SK-N-SH (cell line): ENCODE measurements around the gene TRIP6. TPM values are rescaled to one million over a fixed set of nuclear protein-coding genes. Genes with fewer than 3 reads are reported as not detected.

Experiments used
- CTCF ChIA-PET: fragments of 300-600, 350-600 bp; formaldehyde crosslinking; extraction: SDS; loops from one replicate; lab custom pipeline; 2021; lab: Yijun Ruan, JAX
- POLR2A ChIA-PET: fragments of 350-600 bp; sonication (Branson Sonifier 250); formaldehyde crosslinking; extraction: SDS; loops from one replicate; lab custom pipeline; 2020; ENCODE audit warnings: antibody characterized with exemption, inconsistent platforms; lab: Yijun Ruan, JAX
- DNase-seq: peaks from one replicate; pipeline ENCODE4 v3.0.0; 2012
- H2AFZ ChIP-seq: fragments of 200-600 bp; sonication (generic); 2 replicates; pipeline ENCODE4 v1.8.1; 2016; ENCODE audit warnings: antibody characterized with exemption, mild to moderate bottlenecking, low read depth
- H3F3A ChIP-seq: fragments of 200-600 bp; sonication (generic); replicated peaks from 2 replicates; pipeline ENCODE3; 2016; ENCODE audit warnings: antibody characterized with exemption, mild to moderate bottlenecking; ENCODE audit not compliant: insufficient read depth
- H3K27ac ChIP-seq, 2 experiments: fragments of 200-500 bp in 1 of 2; fragments of 200-600 bp in 1 of 2; sonication (Bioruptor generic) in 1 of 2; sonication (generic), shearing (Covaris generic) in 1 of 2; 2 replicates each; pipeline versions ENCODE4 v1.5.1 to v1.6.1; 2014 to 2016; ENCODE audit warnings: low read depth in 2 of 2, inconsistent platforms in 1 of 2, low read length in 1 of 2, mild to moderate bottlenecking in 1 of 2, mixed read lengths in 1 of 2
- H3K27me3 ChIP-seq: fragments of 200-600 bp; sonication (generic), shearing (Covaris generic); 2 replicates; pipeline ENCODE4 v1.6.1; 2016; ENCODE audit warnings: mixed run types; ENCODE audit not compliant: insufficient read depth
- H3K36me3 ChIP-seq, 2 experiments: fragments of 200-500 bp in 1 of 2; fragments of 200-600 bp in 1 of 2; sonication (Bioruptor generic) in 1 of 2; sonication (generic) in 1 of 2; replicated peaks in 1 of 2; 2 replicates each; pipeline versions ENCODE3 to v1.5.1; 2014 to 2016; ENCODE audit warnings: low read length in 1 of 2, mild to moderate bottlenecking in 1 of 2; ENCODE audit not compliant: insufficient read depth in 2 of 2, control insufficient read depth in 1 of 2
- H3K4me1 ChIP-seq, 2 experiments: fragments of 200-500 bp in 1 of 2; fragments of 200-600 bp in 1 of 2; sonication (Bioruptor generic) in 1 of 2; sonication (generic), shearing (Covaris generic) in 1 of 2; 2 replicates each; pipeline versions ENCODE4 v1.5.1 to v1.6.1; 2014 to 2016; ENCODE audit warnings: low read depth in 1 of 2, low read length in 1 of 2, mixed run types in 1 of 2; ENCODE audit not compliant: insufficient read depth in 2 of 2, control insufficient read depth in 1 of 2
- H3K4me2 ChIP-seq: fragments of 200-600 bp; sonication (generic), shearing (Covaris generic); 2 replicates; pipeline ENCODE4 v1.6.1; 2017; ENCODE audit warnings: mixed run types
- H3K4me3 ChIP-seq, 2 experiments: fragments of 200-500 bp in 1 of 2; fragments of 200-600 bp in 1 of 2; sonication (Bioruptor generic) in 1 of 2; sonication (generic), shearing (Covaris generic) in 1 of 2; 2 replicates each; pipeline versions ENCODE4 v1.5.1 to v1.8.1; 2014 to 2016; ENCODE audit warnings: low read depth in 2 of 2, inconsistent platforms in 1 of 2, low read length in 1 of 2, mild to moderate bottlenecking in 1 of 2, mixed read lengths in 1 of 2, moderate library complexity in 1 of 2
- H3K79me2 ChIP-seq: fragments of 200-600 bp; sonication (generic); 2 replicates; pipeline ENCODE4 v1.8.1; 2017; ENCODE audit warnings: mild to moderate bottlenecking; ENCODE audit not compliant: insufficient read depth
- H3K9ac ChIP-seq: fragments of 200-600 bp; sonication (generic); 2 replicates; pipeline ENCODE4 v1.6.1; 2017; ENCODE audit warnings: mixed run types
- H3K9me2 ChIP-seq: fragments of 200-600 bp; sonication (generic); 2 replicates; pipeline ENCODE4 v1.6.1; 2017; ENCODE audit warnings: mixed run types
- H3K9me3 ChIP-seq: fragments of 200-600 bp; sonication (generic); 2 replicates; pipeline ENCODE4 v1.6.1; 2017; ENCODE audit warnings: mixed run types, mild to moderate bottlenecking, moderate library complexity
- H4K20me1 ChIP-seq: fragments of 200-600 bp; sonication (generic); 2 replicates; pipeline ENCODE4 v1.6.1; 2017; ENCODE audit warnings: mild to moderate bottlenecking, mixed run types; ENCODE audit not compliant: insufficient read depth
- EZH2phosphoT487 ChIP-seq: fragments of 200-600 bp; sonication (generic); IDR thresholded peaks from 2 replicates; pipeline ENCODE4 v1.6.1; 2017; ENCODE audit warnings: low read depth, mixed run types, mild to moderate bottlenecking, antibody characterized with exemption, moderate library complexity, borderline replicate concordance
- FOSL2 ChIP-seq: IDR thresholded peaks from 2 replicates; pipeline ENCODE4 v1.4.0; 2012; ENCODE audit warnings: low read depth, mild to moderate bottlenecking, moderate library complexity, borderline replicate concordance
- FOXJ3 ChIP-seq: sonication (generic); formaldehyde crosslinking; IDR thresholded peaks from 2 replicates; pipeline ENCODE4 v1.5.1; 2020; ENCODE audit warnings: mild to moderate bottlenecking, missing genetic modification reagents
- FOXM1 ChIP-seq: IDR thresholded peaks from 2 replicates; pipeline ENCODE4 v1.4.0; 2012; ENCODE audit warnings: low read depth, mild to moderate bottlenecking
- GABPA ChIP-seq: IDR thresholded peaks from 2 replicates; pipeline ENCODE4 v1.4.0; 2012; ENCODE audit warnings: low read depth, mild to moderate bottlenecking
- JUND ChIP-seq: IDR thresholded peaks from 2 replicates; pipeline ENCODE4 v1.4.0; 2012
- MEF2A ChIP-seq: IDR thresholded peaks from 2 replicates; pipeline ENCODE4 v1.4.0; 2012; ENCODE audit warnings: low read depth, borderline replicate concordance
- NFIC ChIP-seq: IDR thresholded peaks from 2 replicates; pipeline ENCODE4 v1.4.0; 2012; ENCODE audit warnings: borderline replicate concordance
- PBX3 ChIP-seq: IDR thresholded peaks from 2 replicates; pipeline ENCODE4; 2012
- RCOR1 ChIP-seq: fragments of 150-350 bp; IDR thresholded peaks from 2 replicates; pipeline ENCODE4 v1.6.1; 2017; ENCODE audit warnings: antibody characterized with exemption, low read length
- SIN3A ChIP-seq: IDR thresholded peaks from 2 replicates; pipeline ENCODE4 v1.6.1; 2012; ENCODE audit warnings: low read depth, mild to moderate bottlenecking, low read length, moderate library complexity, borderline replicate concordance
- SMC3 ChIP-seq: IDR thresholded peaks from 2 replicates; pipeline ENCODE4 v1.6.1; 2012; ENCODE audit warnings: low read depth, low read length, improper control_type of control experiment
- TAF1 ChIP-seq: IDR thresholded peaks from 2 replicates; pipeline ENCODE4 v1.6.1; 2012; ENCODE audit warnings: low read depth, mild to moderate bottlenecking, low read length, moderate library complexity, borderline replicate concordance
- TCF12 ChIP-seq: IDR thresholded peaks from 2 replicates; pipeline ENCODE4 v1.4.0; 2012
- USF1 ChIP-seq: IDR thresholded peaks from 2 replicates; pipeline ENCODE4 v1.4.0; 2012; ENCODE audit warnings: low read depth, borderline replicate concordance
- ZBTB33 ChIP-seq: IDR thresholded peaks from 2 replicates; pipeline ENCODE4 v1.4.0; 2012; ENCODE audit warnings: low read depth, borderline replicate concordance
- WGBS: methylation state at CpG from one replicate; pipeline ENCODE4 v1.1.6; 2017; ENCODE audit warnings: low lambda C conversion rate; 5-methylcytosine and 5-hydroxymethylcytosine counted together
- polyA plus RNA-seq, 3 experiments: library from polyadenylated mRNA; depleted of rRNA; stranded (reverse); fragments of >200 nt; gene quantifications; 2 replicates each; pipeline ENCODE4 v1.2.3, GENCODE V29; 2012
- TF ChIP-seq, protein P1 (sequence below): fragments of 200-600 bp; sonication (generic); IDR thresholded peaks from 2 replicates; pipeline ENCODE4 v1.6.1; 2017; ENCODE audit warnings: antibody characterized with exemption, mild to moderate bottlenecking, moderate library complexity

Gene TRIP6
- polyA plus RNA-seq, 1 of the 3 experiments (the other 2 are of a cell fraction): 6.5 TPM

GRCh38 chr7:100900978-100901377 lies 33.8 kb downstream of the TRIP6 start:
- TF ChIP-seq ZBTB33 (no peak), GABPA (no peak), MEF2A (no peak), RCOR1 (no peak), SMC3 (no peak), SIN3A (no peak), FOXM1 (no peak), JUND (no peak), EZH2phosphoT487 (no peak), NFIC (no peak), TCF12 (no peak), USF1 (no peak), FOXJ3 (CRISPR knock-in tag) (no peak)
- ChIA-PET POLR2A (no interaction called here), CTCF (interaction anchor here (0.9 to 10.3 kb wide), 4 partner anchors 28 to 177 kb away, joined by 3 to 122 read pairs (median 14); no protein-coding TSS in a partner anchor)
- no peak overlapping the region for H3K27ac ChIP-seq
- WGBS: 32% methylated on average over 2 of the region's 2 CpGs
- no peaks in the 10 kb centered on the region for H3K9me2 ChIP-seq
- no peaks in the 10 kb centered on the region for H3K79me2 ChIP-seq
- H4K20me1 ChIP-seq: no peaks in the 10 kb centered on the region
- peaks cover 68% of the 10 kb centered on the region for H3K27me3 ChIP-seq
- H3K9ac ChIP-seq: no peak overlapping the region
- H3K4me2 ChIP-seq: no peak overlapping the region
- no peak overlapping the region for H3K4me3 ChIP-seq
- peaks cover 0 to 9% of the 10 kb centered on the region in 2 experiments; a peak in 1 of 4 replicates for H3K4me1 ChIP-seq
- no peak for DNase-seq
- H3F3A ChIP-seq: no peaks in the 10 kb centered on the region
- H3K9me3 ChIP-seq: no peaks in the 10 kb centered on the region
- H3K36me3 ChIP-seq: no peaks in the 10 kb centered on the region
- no peak overlapping the region for H2AFZ ChIP-seq

- Histone ChIP-seq H3K27ac (no peak overlapping the region), H3K4me1 (peaks cover 0 to 2% of the 10 kb centered on the region in 2 experiments; a peak in 1 of 4 replicates), H2AFZ (no peak overlapping the region), H3K9me2 (no peaks in the 10 kb centered on the region), H3K79me2 (no peaks in the 10 kb centered on the region), H3K4me2 (no peak overlapping the region), H3K9ac (no peak overlapping the region), H3K36me3 (no peaks in the 10 kb centered on the region), H3K4me3 (no peak overlapping the region), H3K9me3 (no peaks in the 10 kb centered on the region), H3F3A (no peaks in the 10 kb centered on the region), H3K27me3 (peaks cover 61% of the 10 kb centered on the region)
- POLR2A ChIA-PET: no interaction called here
- DNase-seq: no peak
- CTCF ChIA-PET: interaction anchor here (0.6 to 10.3 kb wide), 4 partner anchors 49 to 176 kb away, joined by 3 to 122 read pairs (median 14); no protein-coding TSS in a partner anchor
- WGBS: 39% methylated on average over 5 of the region's 5 CpGs
- TF ChIP-seq FOXJ3 (CRISPR knock-in tag) (no peak), TAF1 (no peak), RCOR1 (no peak), TCF12 (no peak), PBX3 (no peak), FOSL2 (no peak)
- TF ChIP-seq, protein P1, sequence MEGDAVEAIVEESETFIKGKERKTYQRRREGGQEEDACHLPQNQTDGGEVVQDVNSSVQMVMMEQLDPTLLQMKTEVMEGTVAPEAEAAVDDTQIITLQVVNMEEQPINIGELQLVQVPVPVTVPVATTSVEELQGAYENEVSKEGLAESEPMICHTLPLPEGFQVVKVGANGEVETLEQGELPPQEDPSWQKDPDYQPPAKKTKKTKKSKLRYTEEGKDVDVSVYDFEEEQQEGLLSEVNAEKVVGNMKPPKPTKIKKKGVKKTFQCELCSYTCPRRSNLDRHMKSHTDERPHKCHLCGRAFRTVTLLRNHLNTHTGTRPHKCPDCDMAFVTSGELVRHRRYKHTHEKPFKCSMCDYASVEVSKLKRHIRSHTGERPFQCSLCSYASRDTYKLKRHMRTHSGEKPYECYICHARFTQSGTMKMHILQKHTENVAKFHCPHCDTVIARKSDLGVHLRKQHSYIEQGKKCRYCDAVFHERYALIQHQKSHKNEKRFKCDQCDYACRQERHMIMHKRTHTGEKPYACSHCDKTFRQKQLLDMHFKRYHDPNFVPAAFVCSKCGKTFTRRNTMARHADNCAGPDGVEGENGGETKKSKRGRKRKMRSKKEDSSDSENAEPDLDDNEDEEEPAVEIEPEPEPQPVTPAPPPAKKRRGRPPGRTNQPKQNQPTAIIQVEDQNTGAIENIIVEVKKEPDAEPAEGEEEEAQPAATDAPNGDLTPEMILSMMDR: no peak
- TF ChIP-seq, all 33 proteins: peak for 0
- no peaks in the 10 kb centered on the region for H4K20me1 ChIP-seq
Observed at GRCh38 chr7:100901921-100902332, 34.7 kb downstream of the TRIP6 start.
